HG03066 (cell line): ENCODE measurements around the gene VDAC1.
"Not testable (repeated sequence)": the region's sequence is repeated elsewhere in the genome, so short reads cannot be mapped to it uniquely, and the experiment has no call there.

Experiments
- ATAC-seq: cut with Tn5 transposase; IDR thresholded peaks from one replicate; pipeline ENCODE4 v1.9.1; 2021; ENCODE audit warnings: low read depth; ENCODE audit not compliant: unreplicated experiment

VDAC1 gene

DNA sequence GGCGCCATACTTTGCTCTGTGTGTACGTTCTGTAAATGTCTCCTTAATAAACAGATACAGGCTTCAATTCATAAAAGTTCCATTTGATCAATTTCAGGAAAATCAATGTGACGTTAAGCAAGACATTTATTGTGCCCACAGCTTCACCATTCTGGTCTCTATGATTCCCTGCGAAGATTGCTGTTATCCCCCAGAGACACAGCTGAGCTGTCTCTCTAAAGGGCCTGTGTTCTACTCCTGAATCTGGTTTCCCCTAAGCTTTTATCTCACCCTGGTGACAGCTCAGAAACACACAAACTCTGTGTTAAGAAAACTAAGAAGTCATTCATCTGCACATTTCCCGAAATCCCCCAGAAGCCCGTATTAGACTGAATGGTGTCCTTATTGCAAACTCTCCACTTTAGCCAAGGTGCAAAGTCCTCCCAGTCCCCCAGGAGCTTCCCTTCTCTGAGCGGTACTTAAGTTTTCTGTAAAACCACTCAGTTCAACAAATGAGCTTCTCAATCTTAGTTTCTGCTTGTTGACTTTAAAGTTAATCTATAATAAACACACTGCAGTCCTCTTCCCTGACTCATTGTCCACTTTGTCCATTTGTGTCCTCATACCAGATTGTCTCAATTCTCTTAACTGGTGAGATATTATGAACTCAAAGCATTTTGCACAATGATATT is 35.0 kb downstream of the VDAC1 start:
- ATAC-seq: no peak

DNA sequence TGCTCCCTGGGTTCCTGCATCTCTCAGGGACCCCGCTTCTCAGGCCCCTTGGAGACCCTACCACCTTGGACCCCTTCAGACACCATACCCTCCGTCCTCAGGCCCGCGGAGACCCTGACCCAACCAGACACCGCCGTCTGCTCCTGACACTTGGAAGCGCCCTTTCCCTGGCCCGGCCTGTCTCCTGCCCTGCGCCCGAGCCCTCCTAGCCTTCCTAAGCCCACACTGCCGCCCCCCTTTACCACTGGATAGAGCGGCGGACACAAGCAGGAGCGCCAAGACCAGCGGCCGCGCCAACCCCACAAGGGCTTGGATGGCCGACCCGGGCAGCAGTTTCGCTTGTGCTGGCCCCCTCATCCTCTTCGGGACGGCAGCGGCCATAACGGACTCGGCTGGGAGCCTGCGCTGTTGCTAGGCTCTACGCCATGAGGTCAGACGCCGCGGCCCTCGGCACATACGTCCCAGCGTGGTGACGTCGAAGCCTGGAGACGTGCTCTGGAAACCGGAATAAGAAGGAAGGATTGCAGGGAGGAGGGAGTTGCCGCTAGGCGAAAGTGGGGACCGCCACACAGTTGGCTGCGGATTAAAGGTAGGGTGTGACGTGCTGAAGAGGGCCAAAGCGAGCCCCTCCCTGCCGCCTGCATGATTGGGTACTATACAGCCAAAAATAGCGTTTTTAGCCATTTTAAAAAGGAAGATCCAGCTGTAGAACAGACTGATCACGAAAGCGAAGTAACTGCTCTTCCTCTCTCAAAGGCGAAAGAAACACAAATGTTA is 36.4 kb downstream of the VDAC1 start, which contains the start of gene C5orf15:
TSS of gene C5orf15 (minus strand) at position 422 of the 777 bp plus-strand sequence. CDS start at position 381, 41 bp downstream.
- peak; percentile 97 for ATAC-seq

DNA sequence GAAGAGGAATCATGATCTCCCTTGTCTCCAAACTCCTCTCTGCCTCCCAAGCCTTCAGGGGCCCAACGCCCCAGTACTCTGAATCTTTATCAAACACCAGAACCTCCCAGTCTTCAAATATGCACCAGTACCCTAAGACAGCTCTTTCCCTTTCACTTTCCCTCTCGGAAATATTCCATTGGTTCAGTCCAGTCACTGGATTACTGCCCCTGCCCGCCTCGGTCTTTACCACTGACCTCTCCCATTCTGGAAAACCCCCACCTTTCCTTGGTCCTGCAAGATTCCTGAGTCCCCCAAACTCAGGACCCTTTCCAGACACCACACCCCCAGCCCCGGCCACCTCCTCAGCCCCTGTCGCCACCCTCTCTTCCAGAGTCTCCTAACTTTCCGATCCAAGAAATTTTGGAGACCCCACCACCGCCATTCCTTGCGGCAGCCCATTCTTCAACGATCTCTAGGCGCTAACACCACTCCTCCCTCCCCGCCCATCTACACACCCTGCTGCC is 37.0 kb downstream of the VDAC1 start:
- peak; percentile 7 for ATAC-seq

DNA sequence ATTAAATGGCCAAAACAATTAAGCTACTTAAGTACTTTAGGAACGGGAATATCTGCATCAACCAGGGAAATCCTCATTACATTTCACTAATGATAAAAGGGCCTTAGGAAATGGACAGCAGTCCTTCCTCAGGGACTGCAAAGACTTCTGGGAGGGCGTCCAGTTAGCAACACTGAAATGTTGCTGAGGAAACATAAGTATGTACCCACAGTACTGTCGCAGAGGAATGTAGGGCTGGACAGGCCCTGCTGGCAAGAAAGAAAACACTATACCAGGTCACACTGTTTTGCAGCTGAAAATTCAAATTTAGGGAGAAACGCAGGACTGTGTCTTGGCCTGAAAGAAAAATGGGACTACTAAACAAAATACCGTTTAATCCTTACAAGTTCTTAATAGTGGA is 37.7 kb downstream of the VDAC1 start:
- ATAC-seq: no peak

DNA sequence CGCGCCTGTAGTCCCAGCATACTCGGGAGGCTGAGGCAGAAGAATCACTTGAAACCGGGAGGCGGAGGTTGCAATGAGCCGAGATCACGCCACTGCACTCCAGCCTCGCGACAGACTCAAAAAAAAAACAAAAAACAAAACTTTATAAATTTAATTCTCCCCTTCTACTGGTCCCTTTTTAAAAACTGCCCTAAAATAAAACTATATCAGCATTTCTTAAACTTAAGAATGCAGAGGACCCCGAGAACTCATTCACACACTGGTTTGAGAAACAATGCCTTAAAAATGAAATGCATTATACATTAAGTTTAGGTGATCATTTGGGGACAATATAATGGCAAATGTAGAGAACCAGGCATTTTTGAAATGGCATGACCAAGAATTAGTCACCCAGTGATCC is 38.7 kb downstream of the VDAC1 start:
- ATAC-seq: no peak

DNA sequence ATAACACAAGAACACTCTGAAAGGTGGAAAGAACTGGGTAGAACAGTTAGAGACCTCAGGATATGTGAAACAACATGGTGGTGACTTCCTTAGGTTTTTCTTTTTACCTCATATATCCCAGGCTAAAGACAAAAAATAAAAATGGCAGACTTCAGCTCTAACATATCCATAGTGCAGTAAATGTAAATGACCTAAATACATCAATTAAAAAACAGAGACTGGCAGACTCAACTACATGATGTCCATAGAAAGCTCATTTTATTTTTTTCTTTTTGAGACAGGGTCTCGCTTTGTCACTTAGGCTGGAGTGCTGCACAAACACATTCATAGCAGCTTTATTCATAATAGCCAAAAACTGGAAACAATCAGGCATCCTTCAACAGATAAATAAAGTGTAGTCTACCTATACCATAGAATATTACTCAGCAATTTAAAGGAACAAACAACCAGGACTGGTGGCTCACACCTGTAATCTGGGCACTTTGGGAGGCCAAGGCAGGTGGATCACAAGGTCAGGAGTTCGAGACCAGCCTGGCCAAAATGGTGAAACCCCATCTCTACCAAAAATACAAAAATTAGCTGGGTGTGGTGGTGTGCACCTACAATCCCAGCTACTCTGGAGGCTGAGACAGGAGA is 41.2 kb downstream of the VDAC1 start:
- no peak for ATAC-seq

DNA sequence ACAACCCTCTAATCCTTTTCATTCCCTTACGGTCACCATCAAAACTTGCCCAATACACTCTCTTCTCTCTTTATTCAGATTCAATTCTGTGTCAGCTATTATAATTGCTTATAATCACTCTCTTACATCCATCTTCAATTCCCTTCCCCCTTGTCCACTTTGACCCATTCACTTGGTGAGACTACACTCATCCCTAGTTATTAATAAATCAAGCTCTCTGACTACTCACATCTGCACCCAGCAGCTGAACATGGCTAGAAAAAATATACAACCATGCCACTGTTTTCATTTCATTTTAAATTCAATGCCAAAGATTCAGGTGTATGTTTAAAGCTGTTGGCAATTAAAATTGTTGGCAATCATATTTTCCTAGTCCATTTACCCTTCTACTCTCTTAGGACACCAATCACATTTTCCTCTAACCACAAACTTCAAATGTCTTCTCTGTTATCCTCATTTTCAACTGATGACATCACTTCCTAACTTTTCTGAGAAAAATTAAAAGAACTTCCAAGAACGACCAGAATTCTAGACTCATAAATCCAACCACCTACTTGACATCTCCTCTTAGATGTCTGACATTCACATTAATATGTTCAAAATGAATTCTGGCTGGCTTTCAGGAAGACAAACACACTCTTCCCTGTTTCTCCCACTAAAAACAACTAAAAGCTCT is 41.8 kb downstream of the VDAC1 start:
- ATAC-seq: no peak

DNA sequence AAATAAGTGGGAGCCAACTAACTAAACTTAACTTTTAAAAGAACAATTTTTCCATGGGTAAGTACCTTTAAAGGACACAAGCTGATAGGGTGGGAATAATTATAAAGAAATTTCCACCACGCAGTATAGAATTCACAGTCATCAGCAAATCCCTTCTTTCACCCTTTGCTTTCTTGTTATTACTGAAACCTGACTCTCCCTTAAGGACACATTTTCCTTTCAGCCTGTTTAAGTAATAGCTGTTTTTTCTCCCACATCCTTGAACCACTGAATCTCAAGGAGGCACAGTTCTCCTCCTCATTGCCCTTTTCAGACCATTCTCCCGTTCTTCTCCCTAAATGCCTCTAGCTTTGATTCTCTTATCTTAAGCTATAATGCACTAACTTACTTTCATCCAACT is 42.6 kb downstream of the VDAC1 start:
- no peak for ATAC-seq

DNA sequence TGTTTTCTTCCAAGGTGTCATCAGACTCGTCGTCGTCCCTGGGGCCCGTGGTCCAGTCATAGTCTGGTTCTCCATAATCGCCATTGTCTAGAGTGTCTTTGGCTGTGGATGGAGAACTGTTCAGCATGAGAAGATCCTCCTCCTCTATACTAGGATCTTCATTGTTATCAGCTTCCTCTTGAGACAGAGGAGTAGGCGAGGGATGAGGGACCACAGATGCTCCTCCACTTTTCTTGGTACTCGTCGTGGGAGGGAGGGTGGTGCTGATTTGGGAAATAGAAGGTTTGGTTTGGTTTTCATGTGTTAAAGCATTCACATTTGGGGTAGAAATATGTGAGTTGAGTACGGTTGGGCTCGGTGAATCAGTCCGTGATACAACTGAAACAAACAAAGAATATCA is 45.1 kb downstream of the VDAC1 start:
- no peak for ATAC-seq

DNA sequence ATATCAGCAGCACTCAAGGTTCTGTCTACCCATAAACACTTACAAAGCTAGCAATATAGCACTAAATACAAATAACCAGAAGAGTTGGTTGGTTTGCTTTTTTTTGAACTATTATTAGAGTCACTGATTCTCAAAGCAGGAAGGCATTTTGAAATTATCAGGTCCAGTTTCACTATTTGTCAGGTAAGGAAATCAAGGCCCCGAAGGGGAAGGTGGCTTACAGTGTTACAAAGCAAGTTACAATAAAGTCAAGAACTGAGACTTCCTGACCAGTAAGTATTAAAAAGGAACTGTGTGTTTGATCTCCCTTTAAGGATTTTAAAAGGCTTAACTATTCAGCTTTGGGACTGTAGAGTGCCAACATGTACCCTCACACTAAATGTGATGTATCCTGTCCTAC is 47.2 kb downstream of the VDAC1 start:
- ATAC-seq: peak; percentile 67

DNA sequence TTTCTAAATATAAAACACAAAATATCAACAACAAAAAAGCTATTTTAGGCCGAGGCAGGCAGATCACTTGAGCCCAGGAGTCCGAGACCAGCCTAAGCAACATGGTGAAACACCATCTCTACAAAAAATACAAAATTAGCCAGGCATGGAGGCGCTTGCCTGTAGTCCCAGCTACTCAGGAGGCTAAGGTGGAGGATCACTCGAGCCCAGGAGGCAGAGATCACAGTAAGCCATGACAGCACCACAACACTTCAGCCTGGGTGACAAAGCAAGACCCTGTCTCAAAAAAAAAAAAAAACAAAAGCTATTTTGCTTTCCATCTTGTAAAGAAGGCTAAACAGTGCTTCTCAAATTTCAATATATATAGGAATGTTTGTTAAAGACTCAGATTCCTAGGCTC is 47.7 kb downstream of the VDAC1 start:
- no peak for ATAC-seq

DNA sequence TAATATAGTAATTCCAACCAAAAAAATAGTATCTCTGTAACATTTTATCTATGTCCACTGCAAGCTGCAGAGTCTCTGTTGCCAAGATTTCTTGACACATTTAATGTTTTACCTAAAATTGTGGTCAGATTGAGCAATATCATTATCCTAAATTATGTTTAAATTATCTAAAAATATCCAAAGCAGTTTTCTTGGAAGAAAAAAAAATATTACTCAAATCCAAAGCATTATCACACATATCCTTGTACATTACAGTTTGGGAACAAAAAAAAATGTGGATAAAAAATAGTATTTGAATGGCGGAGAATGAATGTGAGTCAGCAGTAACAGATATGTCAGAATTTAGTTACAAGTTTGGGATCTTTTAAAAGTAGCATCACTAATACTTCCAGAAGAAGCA is 48.6 kb downstream of the VDAC1 start:
- not testable (repeated sequence) for ATAC-seq

DNA sequence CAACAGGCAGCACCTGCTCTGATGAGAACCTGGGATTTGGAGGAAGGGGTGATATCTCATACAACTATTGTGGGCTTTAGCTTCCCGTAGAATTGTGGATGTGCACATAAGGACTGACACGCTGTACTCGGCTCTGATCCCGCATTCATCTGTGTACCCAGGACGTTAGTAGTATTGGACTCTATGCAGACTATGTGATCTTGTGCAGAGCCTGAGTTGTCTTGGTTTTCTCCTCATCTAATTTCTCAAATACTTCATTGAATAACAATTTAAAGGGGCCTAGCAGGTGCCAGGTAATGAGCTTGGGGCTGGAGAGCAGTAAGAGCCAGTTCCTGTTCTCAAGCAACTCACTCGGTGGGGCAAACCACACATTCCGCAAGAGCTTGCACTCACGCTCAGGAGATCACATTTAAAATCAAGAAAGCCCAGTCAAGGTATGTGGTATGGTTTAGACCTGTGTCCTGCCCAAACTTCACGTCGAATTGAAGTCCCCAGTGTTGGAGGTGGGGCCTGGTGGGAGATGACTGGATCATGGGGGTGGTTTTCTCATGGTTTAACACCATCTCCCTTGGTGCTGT is 51.1 kb downstream of the VDAC1 start:
- no peak for ATAC-seq

DNA sequence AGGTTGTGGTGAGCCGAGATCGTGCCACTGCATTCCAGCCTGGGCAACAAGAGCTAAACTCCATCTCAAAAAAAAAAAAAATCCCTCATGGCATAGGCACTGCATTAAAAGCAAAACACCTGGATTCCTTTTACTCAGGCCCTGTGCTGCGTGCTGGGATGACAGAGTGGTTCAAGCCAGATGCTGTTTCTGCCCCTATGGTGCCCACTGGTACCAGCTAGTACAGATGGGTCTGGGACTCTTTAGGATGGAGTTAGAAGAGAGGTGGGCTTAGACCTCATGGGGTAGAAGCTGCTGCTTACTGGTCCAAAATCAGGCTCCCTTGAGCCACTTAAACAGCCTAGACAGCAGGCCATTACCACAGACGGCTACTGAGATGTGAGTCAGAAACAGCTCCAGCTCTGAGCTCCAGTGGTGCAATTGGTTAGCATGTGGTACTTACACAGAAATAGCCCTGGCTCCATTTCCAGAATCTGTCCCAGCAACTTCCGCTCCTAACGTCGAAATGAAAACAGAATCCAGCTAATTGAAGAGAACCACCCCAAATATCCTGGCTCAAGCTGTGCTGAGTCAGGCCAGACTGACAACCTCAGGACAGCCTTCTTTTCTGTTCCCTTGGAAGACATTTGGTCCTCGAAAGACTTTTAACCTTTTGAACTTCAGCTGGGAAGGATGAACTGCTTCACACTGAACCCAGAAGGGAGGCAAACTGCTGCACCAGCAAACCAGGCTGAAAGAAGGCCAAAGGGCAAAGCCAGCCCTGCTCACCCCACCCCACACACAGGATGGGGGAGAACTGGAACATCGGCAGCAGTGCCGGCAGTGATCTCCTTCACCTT is 51.8 kb downstream of the VDAC1 start:
- no peak for ATAC-seq

DNA sequence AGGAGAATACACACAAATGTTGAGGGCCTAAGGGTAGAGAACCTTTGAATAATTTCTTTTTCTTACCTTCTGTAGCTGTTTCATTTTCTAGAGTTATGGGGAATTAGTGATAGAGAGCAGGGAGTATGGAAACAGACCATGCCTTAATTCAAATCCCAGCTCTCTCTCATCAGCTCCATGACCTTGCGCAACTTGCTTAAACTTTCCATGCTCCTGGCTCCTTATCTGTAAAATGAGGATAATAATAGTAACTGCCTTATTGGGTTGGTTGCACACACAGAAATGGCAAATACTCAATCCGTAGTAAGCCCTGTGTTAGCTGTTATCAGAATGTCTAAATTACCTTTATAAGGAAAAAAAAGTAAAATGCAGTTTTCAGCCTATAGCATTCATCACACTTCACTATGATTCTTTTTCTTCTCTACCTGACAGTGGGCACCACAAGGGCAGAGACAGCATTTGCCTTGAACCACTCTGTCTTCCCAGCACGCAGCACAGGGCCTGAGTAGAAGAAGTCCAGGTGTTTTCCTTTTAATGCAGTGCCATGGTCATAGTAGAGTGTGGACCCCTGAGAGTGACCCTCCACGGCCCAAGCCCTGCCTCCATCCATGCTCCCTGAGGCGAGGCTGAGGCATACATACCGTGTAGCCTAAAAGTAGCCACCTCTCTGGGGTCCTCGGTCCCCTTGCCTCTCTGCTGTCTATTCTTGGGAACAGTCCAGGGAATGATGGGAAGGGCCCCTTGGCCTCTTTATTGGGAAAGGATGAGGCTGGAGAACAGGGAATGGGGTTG is 53.8 kb downstream of the VDAC1 start:
- no peak for ATAC-seq

DNA sequence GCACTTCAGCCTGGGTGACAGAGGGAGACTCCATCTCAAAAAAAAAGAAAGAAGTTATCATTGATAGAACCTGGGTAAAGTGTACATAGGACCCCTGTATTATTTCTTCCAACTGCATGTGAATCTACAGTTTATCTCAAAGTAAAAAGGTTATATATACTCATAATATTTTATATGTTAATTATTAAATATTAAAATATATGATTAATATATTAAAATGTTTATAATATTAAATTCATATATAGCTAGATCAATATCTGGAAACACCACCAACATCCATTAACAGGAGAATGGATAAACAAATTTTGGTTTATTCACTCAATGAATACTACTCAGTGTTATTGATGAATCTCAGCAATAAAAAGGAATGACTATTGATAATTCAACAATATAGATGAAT is 56.1 kb downstream of the VDAC1 start:
- ATAC-seq: no peak

DNA sequence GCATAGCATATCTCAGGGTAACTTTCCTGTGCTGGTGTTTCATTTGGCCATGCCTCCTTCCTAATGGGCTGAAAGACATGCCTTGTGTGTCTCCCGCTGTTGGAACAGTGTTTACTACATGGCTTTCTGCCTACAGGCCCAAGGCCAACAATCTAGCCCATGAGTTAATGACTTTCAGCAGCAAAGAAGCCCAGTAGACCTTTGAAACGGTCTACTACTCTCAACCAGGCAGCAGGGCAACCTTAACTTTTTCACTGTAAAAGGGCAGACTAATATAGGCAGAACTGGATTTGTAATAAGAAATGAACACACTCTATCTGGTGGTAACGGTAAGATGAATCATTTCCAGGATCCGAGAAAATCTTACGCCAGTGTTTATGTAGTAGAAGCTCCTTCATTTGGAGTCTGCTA is 57.3 kb downstream of the VDAC1 start:
- ATAC-seq: no peak

DNA sequence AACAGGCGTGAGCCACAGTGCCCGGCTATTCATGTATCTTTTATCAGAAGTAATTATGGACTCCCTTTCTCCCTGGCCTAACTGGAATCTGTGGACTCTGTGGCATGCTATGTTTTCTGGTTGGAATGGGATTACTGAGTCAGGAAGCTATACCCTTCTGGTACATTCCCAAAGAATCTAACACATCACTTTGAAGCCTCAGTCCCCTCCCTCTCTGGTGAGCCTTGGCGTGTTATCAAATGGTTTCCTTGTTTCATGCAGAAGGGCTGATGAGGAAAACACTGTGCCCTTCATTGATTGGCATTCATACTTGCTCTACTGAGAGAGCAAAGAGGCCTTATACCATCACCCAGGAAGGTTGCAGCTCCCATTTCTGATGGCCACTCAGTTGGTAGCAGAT is 59.2 kb downstream of the VDAC1 start:
- ATAC-seq: no peak
